Activated T-cell treated with anti-CD3 and anti-CD28 coated beads for 1 hour (primary cell): ENCODE measurements around the gene KDM6B.

Experiments used
- DNase-seq: peaks from one replicate; pipeline ENCODE4 v3.0.0-alpha.2; 2020; ENCODE audit warnings: low read depth

KDM6B gene

GRCh38 chr17:7882068-7882467, 48.1 kb downstream of the KDM6B start:
- no peak for DNase-seq

- no peak for DNase-seq
Observed at GRCh38 chr17:7882629-7883028, 48.6 kb downstream of the KDM6B start.
